GM19328 (cell line): ENCODE measurements around the gene STOM.

Source experiments
- ATAC-seq: cut with Tn5 transposase; IDR thresholded peaks from one replicate; pipeline ENCODE4 v1.9.1; 2021; ENCODE audit warnings: mild to moderate bottlenecking, moderate library complexity; ENCODE audit not compliant: unreplicated experiment

The STOM gene

DNA sequence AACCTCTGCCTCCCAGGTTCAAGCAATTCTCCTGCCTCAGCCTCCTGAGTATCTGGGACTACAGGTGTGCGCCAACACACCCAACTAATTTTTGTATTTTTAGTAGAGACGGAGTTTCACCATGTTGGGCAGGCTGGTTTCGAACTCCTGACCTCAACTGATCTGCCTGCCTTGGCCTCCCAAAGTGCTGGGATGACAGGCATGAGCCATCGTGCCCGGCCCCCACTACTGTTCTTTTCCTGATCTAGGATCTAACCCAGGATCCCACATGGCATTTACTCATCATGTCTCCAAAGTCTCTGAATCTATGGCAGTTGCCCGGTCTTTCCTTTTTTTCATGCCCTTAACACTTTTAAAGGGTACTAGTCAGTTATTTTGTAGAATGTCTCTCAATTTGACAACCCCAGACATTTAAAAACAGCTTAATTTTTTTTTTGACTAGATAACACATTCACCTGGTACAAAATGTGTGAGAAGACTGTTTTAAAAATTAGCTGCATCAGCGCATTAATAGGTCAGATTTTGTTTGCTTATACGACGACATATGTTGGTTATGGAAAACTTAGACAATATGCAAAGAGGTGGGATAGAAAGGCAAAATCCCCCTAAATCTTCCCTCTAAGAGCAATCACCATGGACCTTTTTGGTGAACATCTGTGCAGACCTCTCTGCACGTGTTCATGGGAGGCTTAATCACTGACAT lies 46.5 kb downstream of the STOM start:
- ATAC-seq, result no peak

DNA sequence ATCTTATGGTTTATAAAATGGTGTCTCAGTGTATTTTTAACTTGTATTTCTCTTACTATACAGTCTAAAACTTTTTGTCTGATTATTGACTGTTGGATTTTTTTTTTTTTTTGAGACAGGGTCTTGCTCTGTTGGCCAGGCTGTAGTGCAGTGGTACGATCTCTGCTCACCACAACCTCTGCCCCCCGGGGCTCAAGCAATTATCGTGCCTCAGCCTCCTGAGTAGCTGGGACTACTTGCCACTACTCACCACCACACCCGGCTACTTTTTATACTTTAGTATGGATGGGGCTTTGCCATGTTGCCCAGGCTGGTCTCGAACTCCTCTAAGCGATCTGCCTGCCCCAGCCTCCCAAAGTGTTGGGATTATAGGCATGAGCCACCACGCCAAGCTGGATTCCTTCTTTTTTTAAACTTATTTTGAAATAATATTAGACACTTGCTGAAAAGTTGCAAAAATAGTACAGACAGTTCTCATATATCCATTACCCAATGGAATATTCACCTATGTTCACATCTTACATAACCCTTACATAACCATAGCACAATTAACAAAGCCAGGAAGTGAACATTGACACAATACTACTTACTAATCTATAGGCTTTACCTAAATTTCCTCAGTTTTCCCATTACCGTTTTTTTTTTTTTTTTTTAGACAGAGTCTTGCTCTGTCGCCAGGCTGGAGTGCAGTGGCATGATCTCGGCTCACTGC lies 47.2 kb downstream of the STOM start:
- ATAC-seq, result no peak

DNA sequence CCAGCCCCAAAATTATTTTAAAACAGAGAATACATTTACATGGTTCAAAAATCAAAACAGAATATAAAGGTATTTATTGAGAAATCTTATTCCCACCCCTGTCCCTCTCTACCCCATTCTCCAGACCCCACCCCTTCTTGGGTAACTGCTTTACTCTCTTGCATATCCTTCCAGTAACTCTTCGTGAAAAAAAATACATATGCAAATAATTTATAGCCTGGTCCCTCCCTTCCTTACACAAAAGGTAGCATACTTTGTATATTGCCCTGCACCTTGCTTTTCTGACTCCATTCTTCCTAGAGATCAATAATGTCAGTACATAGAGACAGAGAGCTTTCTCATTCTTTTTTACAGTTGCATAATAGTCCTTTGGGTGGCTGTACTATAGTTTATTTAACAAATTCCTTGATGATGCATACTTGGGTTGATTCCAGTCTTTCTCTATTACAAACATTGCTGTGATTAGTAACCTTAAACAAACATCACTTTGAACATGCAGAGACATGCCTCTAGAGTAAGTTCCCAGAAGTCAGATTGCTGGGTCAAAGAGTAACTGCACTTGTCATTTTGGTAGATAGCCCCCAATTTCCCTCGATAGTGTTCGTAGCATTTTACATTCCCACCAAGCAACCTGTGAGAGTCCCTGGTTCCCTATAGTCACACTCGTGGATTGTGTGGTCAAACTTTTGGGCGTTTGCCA lies 47.9 kb downstream of the STOM start:
- ATAC-seq, result no peak

GRCh38 chr9:121321016-121321503 lies 49.0 kb downstream of the STOM start:
- ATAC-seq, result no peak

- ATAC-seq, result no peak
Measured at GRCh38 chr9:121319383-121319780, 50.7 kb downstream of the STOM start.

DNA sequence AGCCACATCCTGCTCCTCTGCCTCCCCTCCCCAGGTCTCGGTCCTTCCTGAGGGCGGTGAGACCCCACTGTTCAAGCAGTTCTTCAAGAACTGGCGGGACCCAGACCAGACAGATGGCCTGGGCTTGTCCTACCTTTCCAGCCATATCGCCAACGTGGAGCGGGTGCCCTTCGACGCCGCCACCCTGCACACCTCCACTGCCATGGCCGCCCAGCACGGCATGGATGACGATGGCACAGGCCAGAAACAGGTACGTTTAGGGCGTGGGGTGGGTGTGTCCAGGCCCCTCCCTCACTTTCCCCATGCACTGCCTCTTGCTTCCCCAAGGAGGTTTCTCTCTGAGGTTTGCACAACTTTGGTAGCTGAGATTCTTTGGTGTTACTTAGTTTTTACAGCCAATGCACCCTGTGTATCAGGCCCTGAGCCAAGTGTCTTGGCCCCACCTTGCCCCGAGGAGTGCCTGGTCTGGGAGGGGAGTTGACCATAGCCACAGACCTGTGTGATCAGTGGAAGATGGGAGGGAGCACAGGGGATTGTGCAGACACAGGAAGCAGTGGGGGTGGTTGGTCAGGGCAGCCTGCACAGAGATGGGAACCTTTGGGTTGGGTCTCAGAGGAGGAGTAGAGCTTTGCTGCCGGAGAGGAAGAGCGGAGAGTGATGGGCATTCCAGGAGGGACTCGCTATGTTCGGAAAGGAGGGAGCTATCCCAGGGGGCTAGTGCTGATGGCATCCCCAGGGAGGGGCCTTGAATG lies 51.2 kb downstream of the STOM start:
- no peak for ATAC-seq

GRCh38 chr9:121317737-121318630 lies 52.1 kb downstream of the STOM start:
- no peak for ATAC-seq

DNA sequence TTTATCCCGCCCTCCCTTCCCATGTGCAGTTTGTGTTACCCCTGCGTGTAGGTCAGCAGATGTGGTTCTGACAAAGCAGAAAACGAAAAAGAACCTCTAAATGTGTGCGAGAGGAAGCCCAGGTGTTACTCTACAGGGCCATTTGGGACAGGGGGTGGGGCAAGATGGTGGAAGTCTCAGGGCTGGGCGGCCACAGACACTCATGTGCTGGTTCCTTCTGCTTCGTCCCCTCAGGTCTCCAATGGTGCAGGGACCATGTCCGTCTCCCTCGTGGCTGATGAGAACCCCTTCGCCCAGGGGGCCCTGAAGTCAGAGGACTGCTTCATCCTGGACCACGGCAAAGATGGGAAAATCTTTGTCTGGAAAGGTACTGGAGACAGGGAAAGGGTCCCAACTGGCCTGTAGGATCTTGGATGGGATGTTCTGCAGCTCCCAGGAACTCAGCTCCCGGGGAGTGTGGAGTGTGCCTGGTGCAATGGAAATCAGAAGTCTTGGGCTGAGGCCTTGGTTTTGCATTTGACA lies 53.1 kb downstream of the STOM start:
- no peak for ATAC-seq

- ATAC-seq, result no peak
Measured at GRCh38 chr9:121316378-121316777, 53.7 kb downstream of the STOM start.

DNA sequence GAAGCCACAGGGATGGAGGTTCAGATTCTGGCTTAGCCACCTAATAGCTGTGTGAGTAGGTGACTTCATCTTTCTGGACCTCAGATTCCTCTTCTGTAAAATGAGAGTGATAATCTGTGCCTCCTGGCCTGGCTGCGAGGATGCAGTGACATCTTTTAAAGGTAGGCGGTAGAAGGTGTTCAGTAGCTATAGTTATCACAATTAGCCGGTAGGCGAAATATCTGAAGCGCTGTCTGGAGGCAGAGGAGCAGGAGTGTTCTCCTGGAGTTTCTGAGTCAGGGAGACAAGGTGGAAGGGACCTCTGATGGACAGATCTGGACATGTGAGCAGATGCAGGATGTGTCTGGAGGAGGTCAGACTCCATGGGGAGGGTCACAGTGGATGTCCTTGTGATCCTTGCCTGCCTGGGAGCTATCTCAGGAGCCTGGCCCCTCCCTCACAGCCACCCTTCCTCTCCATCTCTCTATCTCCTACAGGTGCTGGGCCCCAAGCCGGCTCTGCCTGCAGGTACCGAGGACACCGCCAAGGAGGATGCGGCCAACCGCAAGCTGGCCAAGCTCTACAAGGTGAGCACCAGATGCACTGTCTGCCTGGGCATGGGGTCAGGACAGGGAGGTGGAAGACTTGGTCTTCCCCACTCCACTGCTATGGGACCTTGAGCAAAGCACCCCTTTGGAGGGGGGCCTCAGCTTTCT lies 56.4 kb downstream of the STOM start:
- ATAC-seq, result no peak

GRCh38 chr9:121312169-121312568 lies 57.9 kb downstream of the STOM start:
- no peak for ATAC-seq

GRCh38 chr9:121310571-121310970 lies 59.5 kb downstream of the STOM start:
- ATAC-seq, result no peak

GRCh38 chr9:121309833-121310425 lies 60.1 kb downstream of the STOM start:
- ATAC-seq, result no peak

GRCh38 chr9:121309171-121309570 lies 60.9 kb downstream of the STOM start:
- ATAC-seq, result no peak

DNA sequence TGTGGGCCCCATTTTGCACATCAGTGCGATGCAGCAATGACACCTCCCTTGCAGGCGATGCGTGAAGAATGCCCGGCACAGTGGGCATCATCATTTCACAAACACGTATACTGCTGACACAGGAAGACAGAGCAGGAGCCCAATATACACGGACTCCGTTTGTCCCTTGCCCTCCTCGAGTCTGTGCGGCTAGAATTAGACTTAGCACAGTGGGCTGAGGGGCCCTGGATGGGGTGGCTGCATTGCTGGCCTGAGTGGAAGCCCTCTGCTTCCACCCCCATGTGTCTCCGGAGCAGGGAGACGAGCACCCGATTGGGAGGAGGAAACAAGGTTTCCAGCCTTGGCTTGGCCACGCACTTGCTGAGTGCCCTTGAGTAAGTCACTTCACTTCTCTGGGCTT lies 61.3 kb downstream of the STOM start:
- no peak for ATAC-seq

- no peak for ATAC-seq
Measured at GRCh38 chr9:121307976-121308375, 62.1 kb downstream of the STOM start.

GRCh38 chr9:121305269-121305994 lies 64.6 kb downstream of the STOM start:
- ATAC-seq, result no peak

- ATAC-seq, result no peak
Measured at GRCh38 chr9:121304707-121305106, 65.3 kb downstream of the STOM start.
